Measurements from ENCODE around the gene MAN1A2.
A peak's percentile ranks its signal among the peaks of the same experiment; 100 is the strongest.
"Not testable (repeated sequence)": the region's sequence is repeated elsewhere in the genome, so short reads cannot be mapped to it uniquely, and the experiment has no call there.

MAN1A2 gene

DNA sequence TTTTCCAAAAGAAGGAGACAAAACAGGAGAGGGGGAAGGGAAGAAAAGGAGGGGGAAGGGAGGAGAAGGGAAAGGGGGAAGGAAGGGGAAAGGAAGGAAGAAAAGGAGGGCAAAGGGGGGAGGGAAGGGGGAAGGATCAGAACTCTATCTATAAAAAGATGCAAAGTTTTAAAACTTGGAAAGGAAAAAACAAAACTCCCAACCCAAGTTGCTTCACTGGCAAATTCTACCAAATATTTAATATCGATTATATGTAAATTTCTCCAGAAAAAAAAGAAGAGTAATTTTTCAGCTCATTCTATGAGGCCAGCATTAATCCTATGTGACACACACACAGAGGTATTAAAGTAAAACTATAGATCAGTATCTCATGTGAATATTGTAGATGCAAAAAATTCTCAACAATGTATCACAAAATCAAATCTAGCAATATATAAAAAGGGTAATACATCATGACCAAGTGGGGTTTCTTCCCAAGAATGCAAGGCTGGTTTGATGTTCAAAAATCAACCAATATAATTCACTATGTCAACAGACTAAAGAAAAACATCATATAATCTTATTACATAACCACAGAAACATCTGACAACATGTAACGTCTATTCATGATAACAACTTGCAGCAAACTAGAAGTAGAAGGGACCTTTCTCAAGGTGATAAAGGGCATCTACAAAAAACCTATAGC lies 57.9 kb downstream of the MAN1A2 start:
- Mint-ChIP-seq H3K27ac (ENCODE audit: low read depth) (no peak overlapping the region), H3K4me3 (no peak overlapping the region), H3K9me3 (peaks cover 15% of the 10 kb centered on the region), H3K27me3 (no peaks in the 10 kb centered on the region), H3K36me3 (ENCODE audit: insufficient read depth) (peaks cover 12% of the 10 kb centered on the region), H3K4me1 (peaks cover 7% of the 10 kb centered on the region)
- no peak for ATAC-seq (replicated peaks; ENCODE audit: extremely low read depth, poor library complexity, severe bottlenecking)
- no peak for DNase-seq (ENCODE audit: low spot score in 2 of 2)

DNA sequence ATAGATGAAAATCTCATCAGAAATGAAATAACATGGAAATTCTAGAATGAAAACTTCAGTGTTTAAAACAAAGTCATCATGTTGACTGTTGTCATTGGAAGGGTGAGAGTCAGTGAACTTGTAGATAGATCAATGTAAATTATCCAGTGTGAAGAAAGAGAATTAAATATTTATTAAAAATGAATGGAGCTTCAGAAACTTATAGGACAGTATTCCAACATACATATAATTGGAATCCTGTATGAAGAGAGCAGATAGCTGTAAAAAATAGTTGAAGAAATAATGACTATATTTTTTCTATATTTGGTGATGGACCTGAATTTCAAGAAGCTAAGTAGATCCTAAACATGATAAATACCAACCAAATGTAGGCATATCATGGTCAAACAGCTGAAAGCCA lies 60.0 kb downstream of the MAN1A2 start:
- Mint-ChIP-seq H3K27ac (ENCODE audit: low read depth) (no peak overlapping the region), H3K4me1 (peaks cover 5% of the 10 kb centered on the region), H3K36me3 (ENCODE audit: insufficient read depth) (peaks cover 11% of the 10 kb centered on the region), H3K27me3 (no peaks in the 10 kb centered on the region), H3K4me3 (no peak overlapping the region), H3K9me3 (peaks cover 15% of the 10 kb centered on the region)
- ATAC-seq (replicated peaks; ENCODE audit: extremely low read depth, poor library complexity, severe bottlenecking) (no peak), DNase-seq (ENCODE audit: low spot score in 2 of 2) (no peak)

DNA sequence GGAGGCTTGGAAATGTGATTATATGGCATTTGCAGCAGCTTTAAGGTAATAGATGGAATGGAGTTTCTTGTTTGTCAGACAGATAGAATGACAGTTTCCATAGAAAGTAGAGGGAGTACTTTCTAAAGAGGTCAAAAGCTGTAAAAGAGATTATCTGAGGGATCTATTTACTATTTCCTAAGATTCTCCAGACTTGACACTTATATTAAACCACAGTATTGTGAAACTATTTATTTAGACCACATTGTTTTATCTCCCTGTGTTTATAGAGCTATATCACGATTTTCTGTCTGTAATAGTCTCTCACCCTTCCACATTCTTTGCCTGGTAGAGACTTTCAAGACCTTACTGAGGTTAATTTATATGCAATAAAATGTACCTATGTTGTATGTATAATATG lies 66.7 kb downstream of the MAN1A2 start:
- Mint-ChIP-seq H3K9me3 (no peaks in the 10 kb centered on the region), H3K27me3 (no peaks in the 10 kb centered on the region), H3K4me3 (no peak overlapping the region), H3K27ac (ENCODE audit: low read depth) (no peak overlapping the region), H3K36me3 (ENCODE audit: insufficient read depth) (no peaks in the 10 kb centered on the region), H3K4me1 (peaks cover 21% of the 10 kb centered on the region)
- DNase-seq (ENCODE audit: low spot score in 2 of 2) (no peak), ATAC-seq (replicated peaks; ENCODE audit: extremely low read depth, poor library complexity, severe bottlenecking) (no peak)

DNA sequence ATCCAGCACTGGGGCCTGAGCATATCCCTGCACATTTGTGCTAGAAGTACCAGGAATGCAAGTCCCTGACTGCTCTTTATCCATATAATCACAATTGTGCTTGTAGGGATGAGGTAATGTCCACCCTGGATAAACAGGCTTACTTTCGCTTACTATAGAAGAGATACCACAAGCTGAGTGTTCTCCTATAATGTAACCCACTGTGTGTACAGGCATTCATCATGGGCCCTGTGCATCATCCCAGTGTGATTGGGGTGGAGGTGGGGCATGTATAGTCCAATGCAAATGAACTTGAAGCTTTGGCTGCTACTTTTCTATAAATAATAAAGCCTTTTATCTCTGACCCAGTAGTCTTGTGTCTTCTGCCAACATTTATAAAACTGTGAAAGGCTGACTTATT lies 69.3 kb downstream of the MAN1A2 start:
- Mint-ChIP-seq H3K4me1 (peaks cover 28% of the 10 kb centered on the region), H3K4me3 (no peak overlapping the region), H3K9me3 (no peaks in the 10 kb centered on the region), H3K27ac (ENCODE audit: low read depth) (peak overlapping the region; percentile 48), H3K36me3 (ENCODE audit: insufficient read depth) (no peaks in the 10 kb centered on the region), H3K27me3 (no peaks in the 10 kb centered on the region)
- ATAC-seq (replicated peaks; ENCODE audit: extremely low read depth, poor library complexity, severe bottlenecking) (no peak), DNase-seq (ENCODE audit: low spot score in 2 of 2) (no peak)

DNA sequence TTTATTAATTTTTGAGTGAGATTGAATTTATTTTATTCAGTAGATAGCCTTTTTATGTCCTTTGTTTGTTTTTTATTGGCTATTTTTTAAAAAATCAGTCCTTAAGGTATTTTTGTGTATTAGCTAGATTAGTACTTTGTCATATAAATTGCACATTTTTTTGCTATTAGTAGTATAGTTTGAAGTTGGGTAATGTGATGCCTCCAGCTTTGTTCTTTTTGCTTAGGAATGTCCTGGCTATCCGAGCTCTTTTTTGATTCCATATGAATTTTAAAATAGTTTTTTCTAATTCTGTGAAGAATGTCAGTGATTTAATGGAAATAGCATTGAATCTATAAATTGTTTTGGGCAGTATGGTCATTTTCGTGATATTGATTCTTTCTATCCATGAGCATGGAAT lies 80.4 kb downstream of the MAN1A2 start:
- ATAC-seq (replicated peaks; ENCODE audit: extremely low read depth, poor library complexity, severe bottlenecking) (no peak), DNase-seq (ENCODE audit: low spot score in 2 of 2) (no peak)
- Mint-ChIP-seq H3K36me3 (ENCODE audit: insufficient read depth) (peaks cover 10% of the 10 kb centered on the region), H3K27ac (ENCODE audit: low read depth) (no peak overlapping the region), H3K9me3 (peaks cover 14% of the 10 kb centered on the region), H3K4me1 (peaks cover 13% of the 10 kb centered on the region), H3K4me3 (no peak overlapping the region), H3K27me3 (no peaks in the 10 kb centered on the region)

DNA sequence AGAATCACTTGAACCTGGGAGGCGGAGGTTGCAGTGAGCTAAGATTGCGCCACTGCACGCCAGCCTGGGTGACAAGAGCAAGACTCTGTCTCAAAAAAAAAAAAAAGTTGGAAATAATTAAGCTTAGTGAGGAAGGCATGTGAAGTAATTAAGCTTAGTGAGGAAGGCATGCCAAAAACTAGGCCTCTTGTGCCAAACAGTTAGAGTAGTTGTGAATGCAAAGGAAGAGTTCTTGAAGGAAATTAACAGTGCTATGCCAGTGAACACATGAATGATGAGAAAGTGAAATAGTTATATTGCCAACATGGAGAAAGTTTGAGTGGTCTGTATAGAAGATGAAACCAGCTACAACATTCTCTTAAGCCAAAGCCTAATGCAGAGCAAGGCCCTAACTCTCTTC lies 85.0 kb downstream of the MAN1A2 start:
- H3K36me3 Mint-ChIP-seq (ENCODE audit: insufficient read depth): peaks cover 13% of the 10 kb centered on the region
- H3K27ac Mint-ChIP-seq (ENCODE audit: low read depth): no peak overlapping the region
- ATAC-seq (replicated peaks; ENCODE audit: extremely low read depth, poor library complexity, severe bottlenecking): no peak

DNA sequence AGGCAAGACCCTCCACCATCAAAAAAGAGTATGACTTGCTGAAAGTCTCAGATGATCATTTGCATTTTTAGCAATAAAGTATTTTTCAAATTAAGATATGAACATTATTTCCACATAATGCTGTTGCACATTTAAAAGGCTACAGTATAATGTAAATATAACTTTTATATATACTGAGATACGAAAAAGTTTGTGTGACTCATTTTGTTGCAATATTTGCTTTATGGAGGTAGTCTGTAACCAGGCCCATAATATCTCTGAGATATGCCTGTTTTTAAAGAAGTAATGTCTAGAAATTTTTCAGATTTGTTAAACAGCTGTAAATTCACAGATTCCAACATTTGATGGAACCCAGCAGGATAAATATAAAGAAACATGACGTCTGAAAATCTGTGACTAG lies 86.7 kb downstream of the MAN1A2 start:
- H3K4me3 Mint-ChIP-seq: no peak overlapping the region
- no peak for ATAC-seq (replicated peaks; ENCODE audit: extremely low read depth, poor library complexity, severe bottlenecking)
- H3K36me3 Mint-ChIP-seq (ENCODE audit: insufficient read depth): peaks cover 13% of the 10 kb centered on the region
- no peak overlapping the region for H3K27ac Mint-ChIP-seq (ENCODE audit: low read depth)
- no peaks in the 10 kb centered on the region for H3K27me3 Mint-ChIP-seq
- peaks cover 7% of the 10 kb centered on the region for H3K4me1 Mint-ChIP-seq
- DNase-seq (ENCODE audit: low spot score in 2 of 2): no peak
- peaks cover 9% of the 10 kb centered on the region for H3K9me3 Mint-ChIP-seq

More for the DNA sequence above, 85.0 kb downstream of the MAN1A2 start:
- Mint-ChIP-seq H3K4me3 (no peak overlapping the region), H3K4me1 (peaks cover 7% of the 10 kb centered on the region), H3K9me3 (peaks cover 9% of the 10 kb centered on the region), H3K27me3 (no peaks in the 10 kb centered on the region)
- no peak for DNase-seq (ENCODE audit: low spot score in 2 of 2)

DNA sequence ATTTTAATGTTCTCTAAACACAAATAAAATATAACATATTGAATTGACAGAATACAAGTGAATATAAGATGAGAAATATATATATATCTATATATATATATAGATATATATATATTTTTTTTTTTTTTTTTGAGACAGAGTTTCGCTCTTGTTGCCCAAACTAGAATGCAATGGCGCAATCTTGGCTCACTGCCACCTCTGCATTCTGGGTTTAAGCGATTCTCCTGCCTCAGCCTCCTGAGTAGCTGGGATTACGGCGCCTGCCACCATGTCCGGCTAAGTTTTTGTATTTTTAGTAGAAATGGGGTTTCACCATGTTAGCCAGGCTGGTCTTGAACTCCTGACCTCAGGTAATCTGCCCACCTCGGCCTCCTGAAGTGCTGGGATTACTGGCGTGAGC lies 91.2 kb downstream of the MAN1A2 start:
- not testable (repeated sequence) for H3K27ac Mint-ChIP-seq (ENCODE audit: low read depth); H3K27me3 Mint-ChIP-seq; DNase-seq (ENCODE audit: low spot score in 2 of 2); H3K4me3 Mint-ChIP-seq; H3K4me1 Mint-ChIP-seq; ATAC-seq (replicated peaks; ENCODE audit: extremely low read depth, poor library complexity, severe bottlenecking); H3K36me3 Mint-ChIP-seq (ENCODE audit: insufficient read depth); H3K9me3 Mint-ChIP-seq

DNA sequence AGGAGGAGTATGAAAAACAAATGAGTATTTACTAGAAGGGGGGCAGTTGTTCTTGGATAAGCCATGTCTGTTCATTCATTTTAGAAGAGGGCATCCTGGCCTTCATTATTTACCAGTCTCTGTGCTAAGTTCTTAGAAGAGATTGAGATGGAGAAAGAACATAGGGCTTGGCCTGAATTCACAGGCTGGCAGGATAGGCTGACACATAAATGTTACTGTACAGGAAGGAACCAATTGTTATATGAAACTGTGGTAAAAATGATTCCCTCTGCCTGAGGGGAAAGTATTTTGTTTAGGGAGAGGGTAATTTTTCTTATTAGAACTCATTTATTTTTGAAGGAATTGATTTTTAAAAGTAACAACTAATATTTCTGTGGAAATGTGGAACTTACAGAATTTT lies 99.5 kb downstream of the MAN1A2 start:
- ATAC-seq (replicated peaks; ENCODE audit: extremely low read depth, poor library complexity, severe bottlenecking) (no peak), DNase-seq (ENCODE audit: low spot score in 2 of 2) (no peak)
- H3K27ac Mint-ChIP-seq (ENCODE audit: low read depth): peak overlapping the region; percentile 18
- no peaks in the 10 kb centered on the region for H3K27me3 Mint-ChIP-seq
- H3K36me3 Mint-ChIP-seq (ENCODE audit: insufficient read depth): peaks cover 13% of the 10 kb centered on the region
- H3K4me1 Mint-ChIP-seq: no peaks in the 10 kb centered on the region
- H3K4me3 Mint-ChIP-seq: no peak overlapping the region
- no peaks in the 10 kb centered on the region for H3K9me3 Mint-ChIP-seq

DNA sequence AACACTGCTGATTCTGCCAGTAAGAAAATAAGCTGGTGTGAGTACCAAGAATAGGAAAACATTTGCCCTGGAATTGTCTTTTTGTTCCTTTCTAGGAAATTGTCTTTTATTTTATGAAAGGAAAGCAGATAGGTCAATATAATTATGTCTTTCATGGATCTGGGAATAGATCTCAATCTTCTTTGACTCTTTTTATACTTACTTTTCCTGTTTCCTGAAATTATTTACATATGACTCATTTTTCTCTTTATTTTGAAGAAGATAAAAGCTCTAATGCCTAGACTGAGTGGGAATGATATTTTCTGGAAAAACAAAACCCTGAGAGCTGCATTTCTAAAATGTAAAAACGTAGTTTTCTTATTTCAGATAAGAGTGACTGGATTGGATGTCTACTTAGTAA lies 100.1 kb downstream of the MAN1A2 start:
- peaks cover 13% of the 10 kb centered on the region for H3K36me3 Mint-ChIP-seq (ENCODE audit: insufficient read depth)
- no peak overlapping the region for H3K27ac Mint-ChIP-seq (ENCODE audit: low read depth)
- no peak for ATAC-seq (replicated peaks; ENCODE audit: extremely low read depth, poor library complexity, severe bottlenecking)
- no peaks in the 10 kb centered on the region for H3K27me3 Mint-ChIP-seq
- H3K4me3 Mint-ChIP-seq: no peak overlapping the region
- no peaks in the 10 kb centered on the region for H3K4me1 Mint-ChIP-seq
- no peaks in the 10 kb centered on the region for H3K9me3 Mint-ChIP-seq
- no peak for DNase-seq (ENCODE audit: low spot score in 2 of 2)

DNA sequence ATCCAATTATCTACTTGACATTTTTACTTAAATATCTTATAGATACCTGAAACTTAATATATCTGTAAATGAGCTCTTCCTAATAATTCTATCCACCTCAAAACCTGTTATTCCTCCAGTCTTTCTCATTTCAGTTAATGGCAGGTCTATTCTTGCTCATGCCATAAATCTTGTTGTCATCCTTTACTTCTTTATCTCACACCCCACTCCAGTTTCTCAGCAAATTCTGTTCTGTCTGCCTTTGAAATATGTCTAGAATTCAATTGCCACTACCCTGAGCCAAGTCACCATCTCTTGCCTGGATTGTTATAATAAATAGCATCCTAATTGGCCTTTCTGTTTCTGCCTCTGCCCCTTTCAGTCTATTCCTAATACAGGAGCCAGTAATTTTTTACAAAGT lies 105.8 kb downstream of the MAN1A2 start:
- no peaks in the 10 kb centered on the region for H3K4me1 Mint-ChIP-seq
- H3K36me3 Mint-ChIP-seq (ENCODE audit: insufficient read depth): peaks cover 16% of the 10 kb centered on the region
- no peaks in the 10 kb centered on the region for H3K9me3 Mint-ChIP-seq
- ATAC-seq (replicated peaks; ENCODE audit: extremely low read depth, poor library complexity, severe bottlenecking) (no peak), DNase-seq (ENCODE audit: low spot score in 2 of 2) (no peak)
- no peak overlapping the region for H3K27ac Mint-ChIP-seq (ENCODE audit: low read depth)
- H3K27me3 Mint-ChIP-seq: no peaks in the 10 kb centered on the region
- H3K4me3 Mint-ChIP-seq: no peak overlapping the region

DNA sequence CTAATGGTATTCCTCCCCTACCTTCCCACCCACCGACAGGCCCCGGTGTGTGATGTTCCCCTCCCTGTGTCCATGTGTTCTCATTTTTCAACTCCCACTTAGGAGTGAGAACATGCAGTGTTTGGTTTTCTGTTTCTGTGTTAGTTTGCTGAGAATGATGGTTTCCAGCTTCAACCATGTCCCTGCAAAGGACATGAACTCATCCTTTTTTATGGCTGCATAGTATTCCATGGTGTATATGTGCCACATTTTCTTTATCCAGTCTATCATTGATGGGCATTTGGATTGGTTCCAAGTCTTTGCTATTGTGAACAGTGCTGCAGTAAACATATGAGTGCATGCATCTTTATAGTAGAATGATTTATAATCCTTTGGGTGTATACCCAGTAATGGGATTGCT lies 108.2 kb downstream of the MAN1A2 start:
- H3K27me3 Mint-ChIP-seq; H3K4me1 Mint-ChIP-seq; DNase-seq (ENCODE audit: low spot score in 2 of 2); H3K4me3 Mint-ChIP-seq; ATAC-seq (replicated peaks; ENCODE audit: extremely low read depth, poor library complexity, severe bottlenecking); H3K9me3 Mint-ChIP-seq; H3K27ac Mint-ChIP-seq (ENCODE audit: low read depth): not testable (repeated sequence)
- peaks cover 16% of the 10 kb centered on the region for H3K36me3 Mint-ChIP-seq (ENCODE audit: insufficient read depth)

DNA sequence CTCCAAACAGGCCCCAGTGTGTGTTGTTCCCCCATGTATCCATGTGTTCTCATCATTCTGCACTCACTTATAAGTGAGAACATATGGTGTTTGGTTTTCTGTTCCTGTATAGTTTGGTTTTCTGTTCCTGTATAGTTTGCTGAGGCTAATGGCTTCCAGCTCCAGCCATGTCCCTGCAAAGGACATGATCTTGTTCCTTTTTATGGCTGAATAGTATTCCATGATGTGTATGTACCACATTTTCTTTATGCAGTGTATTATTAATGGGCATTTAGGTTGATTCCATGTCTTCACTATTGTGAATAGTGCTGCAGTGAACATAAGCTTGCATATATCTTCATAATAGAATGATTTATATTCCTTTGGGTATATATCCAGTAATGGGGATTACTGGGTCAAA lies 111.8 kb downstream of the MAN1A2 start:
- no peaks in the 10 kb centered on the region for H3K4me1 Mint-ChIP-seq
- ATAC-seq (replicated peaks; ENCODE audit: extremely low read depth, poor library complexity, severe bottlenecking) (no peak), DNase-seq (ENCODE audit: low spot score in 2 of 2) (no peak)
- H3K27ac Mint-ChIP-seq (ENCODE audit: low read depth): no peak overlapping the region
- no peak overlapping the region for H3K4me3 Mint-ChIP-seq
- H3K36me3 Mint-ChIP-seq (ENCODE audit: insufficient read depth): peaks cover 24% of the 10 kb centered on the region
- H3K9me3 Mint-ChIP-seq: no peaks in the 10 kb centered on the region
- H3K27me3 Mint-ChIP-seq: no peaks in the 10 kb centered on the region
